ENCODE results near the gene PMM1.
"Not testable (repeated sequence)": the region's sequence is repeated elsewhere in the genome, so short reads cannot be mapped to it uniquely, and the experiment has no call there.

The PMM1 gene

GRCh38 chr22:41589391-41590241 lies at the start of gene PMM1:
Gene PMM1 (minus strand): TSS chr22:41589840. CDS start chr22:41589805, 35 bp downstream.
- DNase-seq = peak; percentile 99

- no peak for DNase-seq
Observed at GRCh38 chr22:41638748-41639147, 49.1 kb upstream of the PMM1 start.

GRCh38 chr22:41638124-41638523 lies 48.5 kb upstream of the PMM1 start:
- no peak for DNase-seq

GRCh38 chr22:41637623-41638022 lies 48.0 kb upstream of the PMM1 start:
- not testable (repeated sequence) for DNase-seq

GRCh38 chr22:41636467-41636866 lies 46.8 kb upstream of the PMM1 start:
- no peak for DNase-seq

- DNase-seq = not testable (repeated sequence)
Observed at GRCh38 chr22:41634610-41635009, 45.0 kb upstream of the PMM1 start.

- DNase-seq = not testable (repeated sequence)
Observed at GRCh38 chr22:41631615-41632014, 42.0 kb upstream of the PMM1 start.

GRCh38 chr22:41631115-41631514 lies 41.5 kb upstream of the PMM1 start:
- DNase-seq = not testable (repeated sequence)

- no peak for DNase-seq
Observed at GRCh38 chr22:41625577-41625976, 35.9 kb upstream of the PMM1 start.

- no peak for DNase-seq
Observed at GRCh38 chr22:41621911-41622179, 32.2 kb upstream of the PMM1 start.

GRCh38 chr22:41621099-41621910 lies 31.7 kb upstream of the PMM1 start, which contains the start of gene XRCC6:
Gene XRCC6 (plus strand): TSS chr22:41621295. CDS start chr22:41622005, 710 bp downstream.
- DNase-seq = peak; percentile 97

- DNase-seq = no peak
Observed at GRCh38 chr22:41620589-41621098, 31.0 kb upstream of the PMM1 start, which contains the start of gene DESI1. Gene DESI1 (minus strand): TSS chr22:41621043. CDS start chr22:41620839, 204 bp downstream.

- DNase-seq = peak; percentile 17
Observed at GRCh38 chr22:41619979-41620588, 30.4 kb upstream of the PMM1 start.

GRCh38 chr22:41613456-41613855 lies 23.8 kb upstream of the PMM1 start:
- no peak for DNase-seq

GRCh38 chr22:41612603-41613306 lies 23.1 kb upstream of the PMM1 start:
- no peak for DNase-seq

- no peak for DNase-seq
Observed at GRCh38 chr22:41608386-41608785, 18.7 kb upstream of the PMM1 start.

- no peak for DNase-seq
Observed at GRCh38 chr22:41603873-41604332, 14.3 kb upstream of the PMM1 start.

GRCh38 chr22:41600976-41601375 lies 11.3 kb upstream of the PMM1 start:
- DNase-seq = no peak

- DNase-seq = no peak
Observed at GRCh38 chr22:41598891-41599635, 9.4 kb upstream of the PMM1 start.

GRCh38 chr22:41598081-41598480 lies 8.4 kb upstream of the PMM1 start:
- DNase-seq = no peak

GRCh38 chr22:41597635-41597953 lies 8.0 kb upstream of the PMM1 start:
- DNase-seq = no peak

All from NCI-H345 (cell line).